Measurements from ENCODE around the gene MTFR1L. TPM values are rescaled to one million over a fixed set of nuclear protein-coding genes. Genes with fewer than 3 reads are reported as not detected.

Gene MTFR1L
- total and polyA plus RNA-seq, 9 of the 15 experiments (the other 6 are each of a cell fraction or from before 2014, with no cell fraction given) = 41.4 to 98.5 (median 53.7) TPM

- TF ChIP-seq, protein P1, sequence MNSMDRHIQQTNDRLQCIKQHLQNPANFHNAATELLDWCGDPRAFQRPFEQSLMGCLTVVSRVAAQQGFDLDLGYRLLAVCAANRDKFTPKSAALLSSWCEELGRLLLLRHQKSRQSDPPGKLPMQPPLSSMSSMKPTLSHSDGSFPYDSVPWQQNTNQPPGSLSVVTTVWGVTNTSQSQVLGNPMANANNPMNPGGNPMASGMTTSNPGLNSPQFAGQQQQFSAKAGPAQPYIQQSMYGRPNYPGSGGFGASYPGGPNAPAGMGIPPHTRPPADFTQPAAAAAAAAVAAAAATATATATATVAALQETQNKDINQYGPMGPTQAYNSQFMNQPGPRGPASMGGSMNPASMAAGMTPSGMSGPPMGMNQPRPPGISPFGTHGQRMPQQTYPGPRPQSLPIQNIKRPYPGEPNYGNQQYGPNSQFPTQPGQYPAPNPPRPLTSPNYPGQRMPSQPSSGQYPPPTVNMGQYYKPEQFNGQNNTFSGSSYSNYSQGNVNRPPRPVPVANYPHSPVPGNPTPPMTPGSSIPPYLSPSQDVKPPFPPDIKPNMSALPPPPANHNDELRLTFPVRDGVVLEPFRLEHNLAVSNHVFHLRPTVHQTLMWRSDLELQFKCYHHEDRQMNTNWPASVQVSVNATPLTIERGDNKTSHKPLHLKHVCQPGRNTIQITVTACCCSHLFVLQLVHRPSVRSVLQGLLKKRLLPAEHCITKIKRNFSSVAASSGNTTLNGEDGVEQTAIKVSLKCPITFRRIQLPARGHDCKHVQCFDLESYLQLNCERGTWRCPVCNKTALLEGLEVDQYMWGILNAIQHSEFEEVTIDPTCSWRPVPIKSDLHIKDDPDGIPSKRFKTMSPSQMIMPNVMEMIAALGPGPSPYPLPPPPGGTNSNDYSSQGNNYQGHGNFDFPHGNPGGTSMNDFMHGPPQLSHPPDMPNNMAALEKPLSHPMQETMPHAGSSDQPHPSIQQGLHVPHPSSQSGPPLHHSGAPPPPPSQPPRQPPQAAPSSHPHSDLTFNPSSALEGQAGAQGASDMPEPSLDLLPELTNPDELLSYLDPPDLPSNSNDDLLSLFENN (IDR thresholded peaks at IDR 0.05; ENCODE audit: low read depth in 2 of 2, low read length in 2 of 2) = no peak
- TF ChIP-seq SUPT5H (IDR thresholded peaks at IDR 0.05) = peak; percentile 42; the same call in 1 of the 2 replicates
- TF ChIP-seq, protein P2, sequence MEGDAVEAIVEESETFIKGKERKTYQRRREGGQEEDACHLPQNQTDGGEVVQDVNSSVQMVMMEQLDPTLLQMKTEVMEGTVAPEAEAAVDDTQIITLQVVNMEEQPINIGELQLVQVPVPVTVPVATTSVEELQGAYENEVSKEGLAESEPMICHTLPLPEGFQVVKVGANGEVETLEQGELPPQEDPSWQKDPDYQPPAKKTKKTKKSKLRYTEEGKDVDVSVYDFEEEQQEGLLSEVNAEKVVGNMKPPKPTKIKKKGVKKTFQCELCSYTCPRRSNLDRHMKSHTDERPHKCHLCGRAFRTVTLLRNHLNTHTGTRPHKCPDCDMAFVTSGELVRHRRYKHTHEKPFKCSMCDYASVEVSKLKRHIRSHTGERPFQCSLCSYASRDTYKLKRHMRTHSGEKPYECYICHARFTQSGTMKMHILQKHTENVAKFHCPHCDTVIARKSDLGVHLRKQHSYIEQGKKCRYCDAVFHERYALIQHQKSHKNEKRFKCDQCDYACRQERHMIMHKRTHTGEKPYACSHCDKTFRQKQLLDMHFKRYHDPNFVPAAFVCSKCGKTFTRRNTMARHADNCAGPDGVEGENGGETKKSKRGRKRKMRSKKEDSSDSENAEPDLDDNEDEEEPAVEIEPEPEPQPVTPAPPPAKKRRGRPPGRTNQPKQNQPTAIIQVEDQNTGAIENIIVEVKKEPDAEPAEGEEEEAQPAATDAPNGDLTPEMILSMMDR (IDR thresholded peaks at IDR 0.05 in 2 of 3, conservative IDR thresholded peaks at IDR 0.05 in 1 of 3; ENCODE audit: insufficient read depth in 2 of 3, low read depth in 1 of 3, low read length in 3 of 3) = peak; percentile 52 to 74 (median 61); a peak in 5 of 6 replicates
- 0 out of 2 replicates have a peak, but pooled peaks have one; percentile 61 for TF ChIP-seq TEAD4 (IDR thresholded peaks at IDR 0.05; ENCODE audit: low read length)
- TF ChIP-seq TEAD4 (CRISPR knock-in tag; IDR thresholded peaks at IDR 0.05; ENCODE audit: borderline replicate concordance) = no peak
- TF ChIP-seq, protein P3, sequence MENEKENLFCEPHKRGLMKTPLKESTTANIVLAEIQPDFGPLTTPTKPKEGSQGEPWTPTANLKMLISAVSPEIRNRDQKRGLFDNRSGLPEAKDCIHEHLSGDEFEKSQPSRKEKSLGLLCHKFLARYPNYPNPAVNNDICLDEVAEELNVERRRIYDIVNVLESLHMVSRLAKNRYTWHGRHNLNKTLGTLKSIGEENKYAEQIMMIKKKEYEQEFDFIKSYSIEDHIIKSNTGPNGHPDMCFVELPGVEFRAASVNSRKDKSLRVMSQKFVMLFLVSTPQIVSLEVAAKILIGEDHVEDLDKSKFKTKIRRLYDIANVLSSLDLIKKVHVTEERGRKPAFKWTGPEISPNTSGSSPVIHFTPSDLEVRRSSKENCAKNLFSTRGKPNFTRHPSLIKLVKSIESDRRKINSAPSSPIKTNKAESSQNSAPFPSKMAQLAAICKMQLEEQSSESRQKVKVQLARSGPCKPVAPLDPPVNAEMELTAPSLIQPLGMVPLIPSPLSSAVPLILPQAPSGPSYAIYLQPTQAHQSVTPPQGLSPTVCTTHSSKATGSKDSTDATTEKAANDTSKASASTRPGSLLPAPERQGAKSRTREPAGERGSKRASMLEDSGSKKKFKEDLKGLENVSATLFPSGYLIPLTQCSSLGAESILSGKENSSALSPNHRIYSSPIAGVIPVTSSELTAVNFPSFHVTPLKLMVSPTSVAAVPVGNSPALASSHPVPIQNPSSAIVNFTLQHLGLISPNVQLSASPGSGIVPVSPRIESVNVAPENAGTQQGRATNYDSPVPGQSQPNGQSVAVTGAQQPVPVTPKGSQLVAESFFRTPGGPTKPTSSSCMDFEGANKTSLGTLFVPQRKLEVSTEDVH (IDR thresholded peaks at IDR 0.05; ENCODE audit: low read depth, partially characterized antibody) = peak; percentile 35
- TF ChIP-seq THRAP3 (IDR thresholded peaks at IDR 0.05; ENCODE audit: borderline replicate concordance) = 0 out of 2 replicates have a peak, but pooled peaks have one; percentile 60
- TF ChIP-seq TEAD2 (tag; IDR thresholded peaks at IDR 0.05) = peak; percentile 40; the same call in 1 of the 2 replicates
- peak in 1 of 2 experiments; percentile 18; a peak in 1 of 4 replicates for TF ChIP-seq KDM1A (IDR thresholded peaks at IDR 0.05)
- 0 out of 2 replicates have a peak, but pooled peaks have one; percentile 51 for TF ChIP-seq DPF2 (IDR thresholded peaks at IDR 0.05)
- TF ChIP-seq MAZ (CRISPR knock-in tag; conservative IDR thresholded peaks at IDR 0.05 in 1 of 2, IDR thresholded peaks at IDR 0.05 in 1 of 2) = 0 out of 4 replicates have a peak, but pooled peaks of 1 of the 2 experiments have one; percentile 14
- TF ChIP-seq, protein P4, sequence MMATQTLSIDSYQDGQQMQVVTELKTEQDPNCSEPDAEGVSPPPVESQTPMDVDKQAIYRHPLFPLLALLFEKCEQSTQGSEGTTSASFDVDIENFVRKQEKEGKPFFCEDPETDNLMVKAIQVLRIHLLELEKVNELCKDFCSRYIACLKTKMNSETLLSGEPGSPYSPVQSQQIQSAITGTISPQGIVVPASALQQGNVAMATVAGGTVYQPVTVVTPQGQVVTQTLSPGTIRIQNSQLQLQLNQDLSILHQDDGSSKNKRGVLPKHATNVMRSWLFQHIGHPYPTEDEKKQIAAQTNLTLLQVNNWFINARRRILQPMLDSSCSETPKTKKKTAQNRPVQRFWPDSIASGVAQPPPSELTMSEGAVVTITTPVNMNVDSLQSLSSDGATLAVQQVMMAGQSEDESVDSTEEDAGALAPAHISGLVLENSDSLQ (IDR thresholded peaks at IDR 0.05) = peak; percentile 94
- no peak for TF ChIP-seq ZNF511 (CRISPR knock-in tag; IDR thresholded peaks at IDR 0.05)
- TF ChIP-seq BRD9 (IDR thresholded peaks at IDR 0.05; ENCODE audit: low read depth, partially characterized antibody) = no peak
- TF ChIP-seq RB1 (IDR thresholded peaks at IDR 0.05; ENCODE audit: low read depth) = 0 out of 2 replicates have a peak, but pooled peaks have one; percentile 33
- no peak for TF ChIP-seq HDAC2 (IDR thresholded peaks at IDR 0.05)
These were observed 1.8 kb upstream of the MTFR1L start (continued) for GRCh38 chr1:25817840-25818501.
